22Rv1 (cell line): ENCODE results near the gene TGFBR2.

ENCODE experiments used
- ZFX ChIP-seq: fragments of 450-650 bp; IDR thresholded peaks from 2 replicates; pipeline ENCODE4 v1.6.1; 2017; ENCODE audit warnings: antibody characterized with exemption, borderline replicate concordance
- TF ChIP-seq, protein P1 (sequence below): fragments of 450-650 bp; IDR thresholded peaks from 2 replicates; pipeline ENCODE4 v1.5.1; 2017; ENCODE audit warnings: mild to moderate bottlenecking

DNA sequence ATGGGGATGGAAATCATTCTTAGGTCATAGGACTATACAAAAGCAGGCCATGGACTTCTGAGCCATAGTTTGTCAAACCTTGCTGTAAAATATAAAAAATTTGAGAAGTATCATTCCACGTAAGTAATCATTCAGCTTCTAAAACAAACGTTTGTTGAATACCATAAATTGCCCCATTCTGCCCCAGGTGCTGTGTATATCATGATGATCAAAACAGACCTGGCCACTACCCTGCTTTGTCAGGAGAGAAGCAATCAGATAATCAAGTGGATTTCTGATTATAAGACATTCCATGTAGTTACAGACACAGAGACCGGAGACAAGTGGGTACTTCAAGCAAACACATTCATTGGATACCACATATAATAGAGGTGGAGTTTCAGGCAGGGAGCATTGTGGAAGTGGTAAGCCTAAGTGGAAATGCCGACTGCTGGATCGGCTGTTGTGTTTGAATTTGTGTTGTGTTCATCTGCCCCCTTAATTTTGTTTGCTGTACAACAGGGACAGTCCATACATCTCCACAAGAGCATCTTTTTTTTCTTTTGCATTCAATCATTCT is 61.7 kb downstream of the TGFBR2 start:
- TF ChIP-seq, protein P1, sequence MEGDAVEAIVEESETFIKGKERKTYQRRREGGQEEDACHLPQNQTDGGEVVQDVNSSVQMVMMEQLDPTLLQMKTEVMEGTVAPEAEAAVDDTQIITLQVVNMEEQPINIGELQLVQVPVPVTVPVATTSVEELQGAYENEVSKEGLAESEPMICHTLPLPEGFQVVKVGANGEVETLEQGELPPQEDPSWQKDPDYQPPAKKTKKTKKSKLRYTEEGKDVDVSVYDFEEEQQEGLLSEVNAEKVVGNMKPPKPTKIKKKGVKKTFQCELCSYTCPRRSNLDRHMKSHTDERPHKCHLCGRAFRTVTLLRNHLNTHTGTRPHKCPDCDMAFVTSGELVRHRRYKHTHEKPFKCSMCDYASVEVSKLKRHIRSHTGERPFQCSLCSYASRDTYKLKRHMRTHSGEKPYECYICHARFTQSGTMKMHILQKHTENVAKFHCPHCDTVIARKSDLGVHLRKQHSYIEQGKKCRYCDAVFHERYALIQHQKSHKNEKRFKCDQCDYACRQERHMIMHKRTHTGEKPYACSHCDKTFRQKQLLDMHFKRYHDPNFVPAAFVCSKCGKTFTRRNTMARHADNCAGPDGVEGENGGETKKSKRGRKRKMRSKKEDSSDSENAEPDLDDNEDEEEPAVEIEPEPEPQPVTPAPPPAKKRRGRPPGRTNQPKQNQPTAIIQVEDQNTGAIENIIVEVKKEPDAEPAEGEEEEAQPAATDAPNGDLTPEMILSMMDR, result no peak
- TF ChIP-seq ZFX, result no peak
